ENCODE measurements around the gene MAPK9.

Gene MAPK9

DNA sequence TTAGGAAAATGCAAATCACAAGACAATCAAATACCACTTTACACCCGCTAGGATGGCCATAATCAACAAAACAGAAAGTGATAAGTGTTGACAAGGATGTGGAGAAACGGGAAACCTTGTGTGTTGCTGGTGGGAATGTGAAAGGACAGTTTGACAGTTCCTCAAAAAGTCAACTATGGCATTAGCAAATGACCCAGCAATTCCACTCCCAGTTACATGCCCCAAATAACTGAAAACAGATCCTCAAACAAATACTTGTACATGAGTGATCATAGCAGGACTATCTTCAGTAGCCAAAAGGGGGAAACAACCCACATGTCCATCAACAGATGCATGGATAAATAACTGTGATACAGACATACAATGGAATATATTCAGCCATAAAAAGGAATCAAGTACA lies 104.1 kb downstream of the MAPK9 start:
- no peak for DNase-seq
- Histone ChIP-seq H3K27me3 (ENCODE audit: insufficient read depth, low read length, poor library complexity) (no peaks in the 10 kb centered on the region), H3K27ac (ENCODE audit: low read length) (no peak overlapping the region), H3K9me3 (ENCODE audit: insufficient read depth, low read length, severe bottlenecking) (no peaks in the 10 kb centered on the region), H3K79me2 (ENCODE audit: insufficient read depth, low read length) (no peaks in the 10 kb centered on the region), H3K36me3 (ENCODE audit: insufficient read depth, low read length) (no peaks in the 10 kb centered on the region), H3K9ac (ENCODE audit: low read depth, low read length) (no peak overlapping the region), H2AFZ (ENCODE audit: low read depth, low read length) (no peak overlapping the region), H3K4me3 (ENCODE audit: low read depth in 1 of 2, low read length in 2 of 2) (no peak overlapping the region), H3K4me1 (ENCODE audit: insufficient read depth, low read length) (no peaks in the 10 kb centered on the region), H3K4me2 (ENCODE audit: insufficient read depth, low read length) (no peak overlapping the region), H4K20me1 (ENCODE audit: insufficient read depth, low read length) (no peaks in the 10 kb centered on the region)
- TF ChIP-seq, protein P1, sequence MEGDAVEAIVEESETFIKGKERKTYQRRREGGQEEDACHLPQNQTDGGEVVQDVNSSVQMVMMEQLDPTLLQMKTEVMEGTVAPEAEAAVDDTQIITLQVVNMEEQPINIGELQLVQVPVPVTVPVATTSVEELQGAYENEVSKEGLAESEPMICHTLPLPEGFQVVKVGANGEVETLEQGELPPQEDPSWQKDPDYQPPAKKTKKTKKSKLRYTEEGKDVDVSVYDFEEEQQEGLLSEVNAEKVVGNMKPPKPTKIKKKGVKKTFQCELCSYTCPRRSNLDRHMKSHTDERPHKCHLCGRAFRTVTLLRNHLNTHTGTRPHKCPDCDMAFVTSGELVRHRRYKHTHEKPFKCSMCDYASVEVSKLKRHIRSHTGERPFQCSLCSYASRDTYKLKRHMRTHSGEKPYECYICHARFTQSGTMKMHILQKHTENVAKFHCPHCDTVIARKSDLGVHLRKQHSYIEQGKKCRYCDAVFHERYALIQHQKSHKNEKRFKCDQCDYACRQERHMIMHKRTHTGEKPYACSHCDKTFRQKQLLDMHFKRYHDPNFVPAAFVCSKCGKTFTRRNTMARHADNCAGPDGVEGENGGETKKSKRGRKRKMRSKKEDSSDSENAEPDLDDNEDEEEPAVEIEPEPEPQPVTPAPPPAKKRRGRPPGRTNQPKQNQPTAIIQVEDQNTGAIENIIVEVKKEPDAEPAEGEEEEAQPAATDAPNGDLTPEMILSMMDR (IDR thresholded peaks at IDR 0.05; ENCODE audit: borderline replicate concordance, extremely low read depth, low read length, poor library complexity, severe bottlenecking), result no peak
- ATAC-seq (ENCODE audit: insufficient read depth, low read depth), result no peak
